ENCODE measurements around the gene PCGF3.

DNA sequence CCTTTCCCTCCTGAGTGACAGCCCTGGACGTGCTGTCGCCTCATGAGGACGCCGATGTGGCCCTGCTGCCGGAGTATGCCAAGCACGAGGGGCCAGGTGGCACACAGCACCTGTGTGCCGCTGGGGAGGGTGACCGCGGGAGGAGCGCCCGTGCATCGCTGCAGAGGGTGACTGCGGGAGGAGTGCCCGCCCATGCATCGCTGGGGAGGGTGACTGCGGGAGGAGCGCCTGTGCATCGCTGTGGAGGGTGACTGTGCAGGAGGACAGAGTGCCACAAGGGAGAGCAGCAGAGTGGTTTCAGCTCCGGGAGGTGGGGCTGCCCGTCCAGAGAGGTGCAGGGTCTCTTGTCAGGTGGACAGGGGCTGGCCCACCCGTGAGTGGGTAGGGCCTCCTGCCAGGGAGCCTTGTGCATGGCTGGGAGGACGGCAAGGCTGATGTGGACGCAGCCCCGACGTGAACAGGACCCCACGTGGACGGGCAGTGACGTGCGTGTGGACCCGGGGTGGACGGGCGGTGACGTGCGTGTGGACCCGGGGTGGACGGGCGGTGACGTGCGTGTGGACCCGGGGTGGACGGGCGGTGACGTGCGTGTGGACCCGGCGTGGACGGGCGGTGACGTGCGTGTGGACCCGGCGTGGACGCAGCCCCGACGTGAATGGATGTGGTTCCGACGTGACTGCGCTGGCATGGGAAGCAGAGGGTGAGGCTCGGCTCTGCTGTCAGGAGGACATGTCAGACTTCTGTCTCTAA lies 14.7 kb downstream of the PCGF3 start:
- TF ChIP-seq, protein P1, sequence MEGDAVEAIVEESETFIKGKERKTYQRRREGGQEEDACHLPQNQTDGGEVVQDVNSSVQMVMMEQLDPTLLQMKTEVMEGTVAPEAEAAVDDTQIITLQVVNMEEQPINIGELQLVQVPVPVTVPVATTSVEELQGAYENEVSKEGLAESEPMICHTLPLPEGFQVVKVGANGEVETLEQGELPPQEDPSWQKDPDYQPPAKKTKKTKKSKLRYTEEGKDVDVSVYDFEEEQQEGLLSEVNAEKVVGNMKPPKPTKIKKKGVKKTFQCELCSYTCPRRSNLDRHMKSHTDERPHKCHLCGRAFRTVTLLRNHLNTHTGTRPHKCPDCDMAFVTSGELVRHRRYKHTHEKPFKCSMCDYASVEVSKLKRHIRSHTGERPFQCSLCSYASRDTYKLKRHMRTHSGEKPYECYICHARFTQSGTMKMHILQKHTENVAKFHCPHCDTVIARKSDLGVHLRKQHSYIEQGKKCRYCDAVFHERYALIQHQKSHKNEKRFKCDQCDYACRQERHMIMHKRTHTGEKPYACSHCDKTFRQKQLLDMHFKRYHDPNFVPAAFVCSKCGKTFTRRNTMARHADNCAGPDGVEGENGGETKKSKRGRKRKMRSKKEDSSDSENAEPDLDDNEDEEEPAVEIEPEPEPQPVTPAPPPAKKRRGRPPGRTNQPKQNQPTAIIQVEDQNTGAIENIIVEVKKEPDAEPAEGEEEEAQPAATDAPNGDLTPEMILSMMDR (IDR thresholded peaks at IDR 0.05): no peak
- no peak for TF ChIP-seq ZFX (IDR thresholded peaks at IDR 0.05; ENCODE audit: borderline replicate concordance)

All from 22Rv1 (cell line).